Right lobe of liver (tissue), 4 donors: ENCODE results near the gene SLC6A11.

Experiments used
- POLR2A ChIP-seq: fragments of 450-650 bp; IDR thresholded peaks from one replicate; pipeline ENCODE4 v1.6.1; 2017; ENCODE audit warnings: antibody characterized with exemption, mild to moderate bottlenecking
- TF ChIP-seq, protein P1 (sequence below), 4 donors: fragments of 200-600 bp in 3 of 4; fragments of 450-650 bp in 1 of 4; IDR thresholded peaks; one replicate each; pipeline versions ENCODE4 v1.5.1 to v1.8.0; 2016 to 2022; ENCODE audit warnings: antibody characterized with exemption in 4 of 4, mild to moderate bottlenecking in 2 of 4
- donor health status: DM: no; HTN: no; CAD: no.
- donor health status: DM: no; HTN: no; CAD: no.
- donor health status: DM: no; HTN: yes; CAD: no.

DNA sequence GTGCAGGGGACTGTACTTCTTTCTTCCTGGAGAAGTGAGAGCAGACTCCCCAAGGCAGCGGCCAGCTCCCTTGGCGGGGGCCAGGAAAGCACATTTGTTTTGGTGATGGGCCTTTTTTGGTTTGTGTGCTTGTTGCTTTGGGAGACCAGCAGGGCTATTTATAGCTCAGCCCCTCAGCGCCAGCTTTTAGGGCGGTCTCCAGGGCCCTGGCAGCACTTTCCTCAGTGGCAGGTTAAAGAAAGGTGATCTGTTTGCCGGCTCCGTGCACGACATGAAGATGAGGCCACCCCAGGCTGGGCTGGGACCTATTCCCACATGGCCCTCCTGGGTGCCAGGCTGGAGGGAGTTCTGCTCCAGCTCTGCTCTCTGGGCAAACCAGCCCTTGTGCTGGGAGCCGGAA is 21.8 kb downstream of the SLC6A11 start:
- TF ChIP-seq, protein P1, sequence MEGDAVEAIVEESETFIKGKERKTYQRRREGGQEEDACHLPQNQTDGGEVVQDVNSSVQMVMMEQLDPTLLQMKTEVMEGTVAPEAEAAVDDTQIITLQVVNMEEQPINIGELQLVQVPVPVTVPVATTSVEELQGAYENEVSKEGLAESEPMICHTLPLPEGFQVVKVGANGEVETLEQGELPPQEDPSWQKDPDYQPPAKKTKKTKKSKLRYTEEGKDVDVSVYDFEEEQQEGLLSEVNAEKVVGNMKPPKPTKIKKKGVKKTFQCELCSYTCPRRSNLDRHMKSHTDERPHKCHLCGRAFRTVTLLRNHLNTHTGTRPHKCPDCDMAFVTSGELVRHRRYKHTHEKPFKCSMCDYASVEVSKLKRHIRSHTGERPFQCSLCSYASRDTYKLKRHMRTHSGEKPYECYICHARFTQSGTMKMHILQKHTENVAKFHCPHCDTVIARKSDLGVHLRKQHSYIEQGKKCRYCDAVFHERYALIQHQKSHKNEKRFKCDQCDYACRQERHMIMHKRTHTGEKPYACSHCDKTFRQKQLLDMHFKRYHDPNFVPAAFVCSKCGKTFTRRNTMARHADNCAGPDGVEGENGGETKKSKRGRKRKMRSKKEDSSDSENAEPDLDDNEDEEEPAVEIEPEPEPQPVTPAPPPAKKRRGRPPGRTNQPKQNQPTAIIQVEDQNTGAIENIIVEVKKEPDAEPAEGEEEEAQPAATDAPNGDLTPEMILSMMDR (IDR thresholded peaks at IDR 0.05), result no peak
- no peak for TF ChIP-seq POLR2A
